Left kidney (tissue), 2 donors: ENCODE results near the gene PRKG1. TPM values are rescaled to one million over a fixed set of nuclear protein-coding genes. Genes with fewer than 3 reads are reported as not detected.

Experiments used
- DNase-seq: peaks from one replicate; pipeline ENCODE4 v3.0.0-alpha.2; 2013
- polyA plus RNA-seq: library from polyadenylated mRNA; unstranded; fragments of 120-200 nt; gene quantifications from one replicate; pipeline ENCODE4 v1.2.1, GENCODE V29; 2013; ENCODE audit not compliant: insufficient read length

The PRKG1 gene
- polyA plus RNA-seq, 1 donor: 14.9 TPM

GRCh38 chr10:51076299-51076841 lies 2.1 kb downstream of the PRKG1 start:
- no peak for DNase-seq

GRCh38 chr10:51077074-51077473 lies 2.8 kb downstream of the PRKG1 start:
- no peak for DNase-seq

- DNase-seq: no peak
Measured at GRCh38 chr10:51077507-51077906, 3.2 kb downstream of the PRKG1 start.

- DNase-seq: no peak
Measured at GRCh38 chr10:51079331-51079730, 5.0 kb downstream of the PRKG1 start.

GRCh38 chr10:51079766-51080165 lies 5.5 kb downstream of the PRKG1 start:
- no peak for DNase-seq

- DNase-seq: no peak
Measured at GRCh38 chr10:51080311-51081006, 6.2 kb downstream of the PRKG1 start.

GRCh38 chr10:51082857-51083256 lies 8.6 kb downstream of the PRKG1 start:
- DNase-seq: no peak

GRCh38 chr10:51083356-51083853 lies 9.1 kb downstream of the PRKG1 start:
- DNase-seq: no peak

- DNase-seq: no peak
Measured at GRCh38 chr10:51085204-51085603, 10.9 kb downstream of the PRKG1 start.

GRCh38 chr10:51086710-51087109 lies 12.4 kb downstream of the PRKG1 start:
- DNase-seq: no peak

- DNase-seq: no peak
Measured at GRCh38 chr10:51087114-51087513, 12.8 kb downstream of the PRKG1 start.

GRCh38 chr10:51090190-51090589 lies 15.9 kb downstream of the PRKG1 start:
- DNase-seq: no peak

GRCh38 chr10:51092402-51092801 lies 18.1 kb downstream of the PRKG1 start:
- no peak for DNase-seq

GRCh38 chr10:51095444-51095843 lies 21.2 kb downstream of the PRKG1 start:
- no peak for DNase-seq

GRCh38 chr10:51097546-51097945 lies 23.3 kb downstream of the PRKG1 start:
- DNase-seq: no peak

GRCh38 chr10:51100221-51100620 lies 25.9 kb downstream of the PRKG1 start:
- no peak for DNase-seq

- no peak for DNase-seq
Measured at GRCh38 chr10:51103554-51104217, 29.4 kb downstream of the PRKG1 start.

GRCh38 chr10:51106311-51106945 lies 32.1 kb downstream of the PRKG1 start:
- no peak for DNase-seq

- DNase-seq: no peak
Measured at GRCh38 chr10:51108406-51108805, 34.1 kb downstream of the PRKG1 start.

- DNase-seq: no peak
Measured at GRCh38 chr10:51109801-51110533, 35.7 kb downstream of the PRKG1 start.

- no peak for DNase-seq
Measured at GRCh38 chr10:51112013-51112412, 37.7 kb downstream of the PRKG1 start.

- no peak for DNase-seq
Measured at GRCh38 chr10:51113007-51113406, 38.7 kb downstream of the PRKG1 start.
